Hematopoietic multipotent progenitor cell (in vitro differentiated cells): ENCODE data around the gene TMEM37. TPM values are rescaled to one million over a fixed set of nuclear protein-coding genes. Genes with fewer than 3 reads are reported as not detected.

Experiments
- DNase-seq, 3 donors: peaks; one replicate each; pipeline ENCODE4 v3.0.0-alpha.2; 2011 to 2015; ENCODE audit warnings: low read depth in 2 of 3, low spot score in 2 of 3
- total RNA-seq: library from RNA; depleted of rRNA; stranded (reverse); fragments of >200 nt; gene quantifications from one replicate; pipeline ENCODE4 v1.2.3, GENCODE V29; 2012

Gene TMEM37
- total RNA-seq, 1 donor, result not detected

- no peak for DNase-seq
These were observed 17.9 kb downstream of the TMEM37 start for GRCh38 chr2:119449521-119449920.

DNA sequence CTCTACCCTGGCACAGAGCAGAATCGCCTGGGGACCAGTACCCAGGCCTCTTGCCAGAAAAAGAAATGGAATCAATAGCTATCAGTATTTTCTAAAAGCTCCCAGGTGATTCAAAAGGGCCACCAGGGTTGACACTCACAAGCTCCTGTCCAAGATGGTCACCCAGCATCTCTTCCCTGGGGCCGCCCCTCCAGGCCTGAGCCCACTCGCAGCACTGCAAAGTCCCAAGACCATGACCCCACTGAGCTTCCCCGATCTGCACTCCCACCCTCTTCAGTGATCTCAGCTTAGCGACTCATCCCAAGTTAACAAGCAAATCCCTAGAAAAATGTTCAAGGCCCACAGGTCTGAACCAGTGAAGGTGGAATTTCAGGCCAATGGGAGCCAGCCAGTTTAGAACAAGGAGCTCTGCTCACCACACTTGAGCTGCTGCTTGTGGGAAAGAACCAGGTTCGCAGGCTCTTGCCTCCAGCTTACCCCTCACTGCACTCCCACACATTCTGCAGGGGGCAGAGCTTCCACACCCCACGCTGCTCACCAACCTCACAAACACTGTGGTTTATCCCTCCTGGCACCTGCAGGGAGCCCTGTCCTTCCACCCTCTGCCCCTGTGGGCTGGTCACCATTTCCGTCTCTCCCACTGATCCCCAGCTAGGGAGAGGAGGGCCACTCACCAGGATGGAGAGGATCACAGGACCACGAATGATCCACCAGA lies 19.8 kb downstream of the TMEM37 start:
- no peak for DNase-seq

GRCh38 chr2:119453972-119454593 lies 22.4 kb downstream of the TMEM37 start:
- DNase-seq, result no peak

DNA sequence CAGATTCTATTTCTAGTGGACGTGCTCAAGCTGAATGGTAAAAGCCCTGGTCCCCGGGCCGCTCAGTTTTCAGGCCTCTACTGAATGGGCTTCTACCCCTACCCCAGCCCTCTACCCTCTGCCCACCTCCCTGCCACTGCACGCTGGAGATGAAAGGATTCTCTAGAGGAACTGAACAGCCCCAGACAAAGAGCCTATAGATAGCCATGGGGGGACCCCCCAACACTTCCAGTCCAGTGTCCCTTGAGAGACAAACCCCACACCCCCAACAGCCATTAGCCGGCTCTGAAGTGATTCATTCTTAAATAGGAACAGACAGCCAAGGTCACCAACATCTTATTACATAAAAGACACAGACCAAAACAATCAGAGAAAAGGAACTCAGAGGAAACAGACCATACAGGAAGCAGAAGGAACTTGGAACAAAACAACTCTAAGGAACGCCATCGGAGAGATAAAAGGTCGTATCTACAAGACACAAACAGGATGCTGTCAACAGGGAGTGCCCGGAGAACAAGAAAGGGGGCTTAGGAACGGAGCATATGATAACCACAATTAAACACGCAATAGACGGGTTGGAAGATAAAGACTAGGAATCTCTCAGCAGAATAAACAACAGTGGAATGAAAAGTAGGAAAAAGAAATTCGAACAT lies 23.5 kb downstream of the TMEM37 start:
- no peak for DNase-seq

GRCh38 chr2:119460076-119460475 lies 28.4 kb downstream of the TMEM37 start:
- DNase-seq, result no peak

DNA sequence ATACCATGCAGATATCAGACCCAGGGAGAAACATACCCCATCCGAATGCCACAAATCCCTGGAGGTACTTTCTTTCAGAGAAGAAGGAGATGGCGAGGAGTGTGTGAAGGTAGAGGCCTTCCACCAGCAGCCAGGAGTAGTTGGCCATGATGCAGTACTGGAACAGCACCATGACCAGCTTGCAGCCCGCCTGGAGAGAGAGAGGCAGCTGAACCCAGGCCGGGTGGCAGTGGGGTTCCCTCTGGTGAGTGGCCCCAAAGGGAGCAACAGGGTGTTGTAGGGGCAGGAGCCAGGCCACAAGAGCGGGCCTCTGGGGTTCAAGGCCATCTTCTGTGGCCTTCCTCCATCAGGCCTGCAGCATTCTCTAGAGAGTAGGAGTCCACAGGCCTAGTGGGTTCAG lies 30.2 kb downstream of the TMEM37 start:
- no peak for DNase-seq

GRCh38 chr2:119462574-119462973 lies 30.9 kb downstream of the TMEM37 start:
- no peak for DNase-seq

GRCh38 chr2:119463136-119463535 lies 31.5 kb downstream of the TMEM37 start:
- DNase-seq, result no peak

DNA sequence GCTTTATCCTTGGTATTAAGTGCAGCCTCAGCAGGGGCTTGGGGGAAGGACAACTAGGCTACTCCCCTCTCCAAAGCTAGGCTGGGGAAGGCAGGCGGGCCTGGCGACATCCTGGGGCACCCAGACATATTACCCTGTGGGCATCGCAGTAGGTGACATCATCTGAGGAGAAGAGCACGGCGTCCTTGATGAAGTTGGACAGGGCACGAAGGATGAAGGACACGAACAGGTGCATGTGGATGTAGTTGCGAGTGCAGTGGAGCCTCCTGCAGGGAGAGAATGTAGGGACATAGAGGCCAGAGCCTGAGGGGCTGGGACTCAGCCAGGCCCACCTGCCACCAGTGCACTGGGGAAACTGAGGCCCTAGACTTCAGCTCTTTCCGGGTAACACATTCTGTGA lies 32.3 kb downstream of the TMEM37 start:
- no peak for DNase-seq

GRCh38 chr2:119464981-119465380 lies 33.3 kb downstream of the TMEM37 start:
- DNase-seq, result no peak

GRCh38 chr2:119465687-119466086 lies 34.0 kb downstream of the TMEM37 start:
- DNase-seq, result no peak

DNA sequence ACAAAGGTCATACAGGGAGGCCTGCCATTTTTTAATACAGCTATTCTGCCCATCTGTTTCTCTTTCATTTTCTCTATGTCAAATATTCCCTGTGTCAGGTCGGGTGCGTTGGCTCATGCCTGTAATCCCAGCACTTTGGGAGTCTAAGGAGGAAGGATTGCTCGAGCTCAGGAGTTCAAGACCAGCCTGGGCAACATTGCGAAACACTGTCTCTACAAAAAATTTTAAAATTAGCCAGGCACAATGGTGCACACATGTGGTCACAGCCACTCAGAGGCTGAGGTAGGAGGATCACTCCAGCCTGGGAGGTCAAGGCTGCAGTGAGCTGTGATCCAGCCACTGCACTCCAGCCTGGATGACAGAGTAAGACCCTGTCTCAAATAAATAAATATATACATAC lies 34.7 kb downstream of the TMEM37 start:
- DNase-seq, result no peak

GRCh38 chr2:119468154-119468955 lies 36.7 kb downstream of the TMEM37 start:
- DNase-seq, result no peak

DNA sequence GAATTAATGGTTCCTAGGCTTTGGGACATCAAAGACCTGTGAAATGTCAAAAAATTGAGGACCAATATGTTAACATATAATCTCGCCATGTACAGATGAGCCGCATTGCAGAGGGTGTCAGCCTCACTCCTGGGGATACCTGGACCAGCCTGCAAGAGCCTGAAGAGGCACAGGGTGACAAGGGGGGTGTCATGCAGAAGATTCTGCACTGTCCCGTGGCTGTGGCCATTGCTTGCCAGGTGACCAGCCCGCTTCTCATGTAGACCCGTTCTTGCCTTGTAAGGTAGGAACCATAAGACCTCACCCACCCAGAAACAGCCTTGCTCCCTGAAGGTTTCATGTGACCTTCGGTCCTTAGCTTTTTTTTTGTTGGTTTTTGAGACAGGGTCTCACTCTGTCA lies 37.5 kb downstream of the TMEM37 start:
- no peak for DNase-seq

GRCh38 chr2:119469661-119470297 lies 38.1 kb downstream of the TMEM37 start:
- DNase-seq, result no peak

- no peak for DNase-seq
These were observed 41.1 kb downstream of the TMEM37 start for GRCh38 chr2:119472749-119473148.

DNA sequence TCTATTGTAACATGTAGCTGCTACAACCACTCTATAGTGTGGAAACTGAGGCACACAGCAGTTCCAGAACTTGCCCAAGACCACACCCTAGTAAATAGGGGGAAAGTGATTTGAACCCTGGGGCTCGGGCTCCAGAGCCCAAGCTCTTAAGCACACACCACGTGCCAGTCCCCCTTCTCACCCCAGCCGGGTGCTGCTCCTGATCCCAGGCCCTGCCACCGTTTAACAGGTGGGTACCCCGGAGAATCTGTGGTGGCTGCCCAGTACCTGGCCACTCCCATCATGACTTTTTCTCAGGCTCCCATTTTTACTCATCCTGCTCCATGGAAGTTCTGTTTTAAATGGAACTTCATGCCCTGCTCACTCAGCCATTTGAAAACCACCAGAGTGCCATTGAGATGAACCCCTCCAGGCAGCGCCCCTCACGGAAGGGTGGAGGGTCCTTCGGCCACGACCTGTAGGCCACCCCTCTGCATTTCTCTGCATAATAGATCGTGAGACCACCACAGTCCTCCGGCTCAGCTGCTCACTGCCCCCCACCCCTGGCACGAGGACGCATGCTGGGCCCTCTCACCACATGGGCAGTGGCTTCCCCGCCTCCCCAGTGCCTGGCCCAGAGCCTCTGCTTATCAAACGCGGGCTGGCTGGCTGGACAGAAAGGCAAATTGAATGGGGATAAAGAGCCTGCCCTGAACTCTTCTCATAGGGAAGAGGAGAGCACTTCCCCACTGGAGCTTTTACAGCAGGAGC lies 42.1 kb downstream of the TMEM37 start:
- no peak for DNase-seq

GRCh38 chr2:119474371-119475224 lies 42.9 kb downstream of the TMEM37 start:
- DNase-seq, result no peak

DNA sequence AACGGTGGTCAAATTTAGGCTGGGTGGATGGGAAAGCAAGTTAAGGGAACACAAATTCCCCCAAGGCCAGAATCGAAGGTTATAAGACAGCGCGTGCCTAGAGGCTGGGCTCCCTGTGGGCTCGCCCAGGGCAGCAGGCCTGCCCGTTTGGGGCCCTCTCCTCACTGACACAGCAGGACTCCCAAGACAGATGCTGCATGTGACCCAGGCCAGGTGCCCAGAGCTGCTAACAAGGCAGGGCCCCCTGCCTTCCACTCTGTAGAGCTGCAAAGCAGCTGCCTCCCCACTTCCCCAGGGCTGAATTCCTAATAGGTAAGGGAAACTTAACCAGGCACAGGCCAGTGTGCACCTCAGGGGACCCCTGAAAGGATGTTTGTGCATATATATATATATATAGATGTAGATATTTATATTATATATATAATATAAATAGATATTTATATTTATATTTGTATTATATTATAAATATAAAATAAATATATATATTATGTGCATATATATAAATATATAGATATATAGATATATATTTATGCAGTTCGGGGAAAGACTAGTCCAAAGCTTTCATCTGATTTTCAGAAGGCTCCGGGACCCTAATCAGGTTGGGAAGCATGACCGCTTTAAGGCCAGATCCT lies 43.7 kb downstream of the TMEM37 start:
- DNase-seq, result no peak
